ENCODE measurements around the gene SPTAN1.
A peak's percentile ranks its signal among the peaks of the same experiment; 100 is the strongest.
"Not testable (repeated sequence)": the region's sequence is repeated elsewhere in the genome, so short reads cannot be mapped to it uniquely, and the experiment has no call there.

The SPTAN1 gene

GRCh38 chr9:128552153-128552743 is at the start of gene SPTAN1:
Gene SPTAN1, plus strand, starts transcription at chr9:128552587. Its CDS starts 14,154 bp downstream, at chr9:128566741.
- H3K4me3 Mint-ChIP-seq: no peak within 1 kb of the TSS
- peaks cover 27% of the 10 kb centered on the region for H3K4me1 Mint-ChIP-seq
- ATAC-seq: peak; percentile 85
- peak; percentile 96 for DNase-seq
- peak within 1 kb of the TSS; percentile 97 to 99 for H3K27ac Mint-ChIP-seq
- H3K27me3 Mint-ChIP-seq: no peaks in the 10 kb centered on the region
- no peaks in the 10 kb centered on the region for H3K9me3 Mint-ChIP-seq

- H3K27ac Mint-ChIP-seq: peak overlapping the region in 1 of 2 donors; percentile 52
- not testable (repeated sequence) for H3K9me3 Mint-ChIP-seq, DNase-seq, ATAC-seq, H3K27me3 Mint-ChIP-seq
- H3K4me3 Mint-ChIP-seq: peak overlapping the region; percentile 67 to 99
- H3K4me1 Mint-ChIP-seq: peaks cover 21% of the 10 kb centered on the region
These were observed 49.0 kb upstream of the SPTAN1 start for GRCh38 chr9:128503415-128503825.

- Mint-ChIP-seq H3K27ac (no peak overlapping the region), H3K9me3 (no peaks in the 10 kb centered on the region), H3K4me3 (peak overlapping the region; percentile 67 to 99), H3K27me3 (no peaks in the 10 kb centered on the region), H3K4me1 (peaks cover 26% of the 10 kb centered on the region)
- ATAC-seq (no peak), DNase-seq (no peak)
These were observed 48.5 kb upstream of the SPTAN1 start for GRCh38 chr9:128503870-128504269.

GRCh38 chr9:128504485-128505413 is 47.6 kb upstream of the SPTAN1 start, which contains the start of gene GLE1:
Gene GLE1, plus strand, starts transcription at chr9:128504719. Its CDS starts 87 bp downstream, at chr9:128504806.
- peaks cover 34% of the 10 kb centered on the region for H3K4me1 Mint-ChIP-seq
- DNase-seq: peak; percentile 95
- H3K27ac Mint-ChIP-seq: peak within 1 kb of the TSS; percentile 98
- H3K4me3 Mint-ChIP-seq: peak within 1 kb of the TSS; percentile 99 to 100
- H3K9me3 Mint-ChIP-seq: no peaks in the 10 kb centered on the region
- H3K27me3 Mint-ChIP-seq: no peaks in the 10 kb centered on the region
- ATAC-seq: peak; percentile 98

- DNase-seq (no peak), ATAC-seq (no peak)
- Mint-ChIP-seq H3K27ac (peak overlapping the region in 1 of 2 donors; percentile 81), H3K4me1 (peaks cover 34% of the 10 kb centered on the region), H3K9me3 (no peaks in the 10 kb centered on the region), H3K4me3 (peak overlapping the region; percentile 99 to 100), H3K27me3 (no peaks in the 10 kb centered on the region)
These were observed 47.0 kb upstream of the SPTAN1 start for GRCh38 chr9:128505414-128505765.

DNA sequence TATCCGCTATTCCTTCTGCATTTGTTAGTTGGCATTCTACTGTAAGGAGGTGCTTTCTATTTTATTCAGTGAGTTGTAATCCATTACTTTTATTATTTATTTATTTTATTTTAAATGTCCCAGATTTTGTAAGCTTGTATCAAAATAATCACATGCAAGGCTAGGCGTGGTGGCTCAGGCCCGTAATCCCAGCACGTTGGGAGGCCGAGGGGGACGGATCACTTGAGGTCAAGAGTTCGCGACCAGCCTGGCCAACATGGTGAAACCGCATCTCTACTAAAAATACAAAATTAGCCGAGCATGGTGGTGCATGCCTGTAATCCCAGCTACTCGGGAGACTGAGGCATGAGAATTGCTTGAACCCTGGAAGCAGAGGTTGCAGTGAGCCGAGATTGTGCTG is 46.5 kb upstream of the SPTAN1 start:
- ATAC-seq, H3K27me3 Mint-ChIP-seq, DNase-seq, H3K9me3 Mint-ChIP-seq: not testable (repeated sequence)
- H3K27ac Mint-ChIP-seq: peak overlapping the region in 1 of 2 donors; percentile 81
- H3K4me3 Mint-ChIP-seq: peak overlapping the region; percentile 99 to 100
- H3K4me1 Mint-ChIP-seq: peaks cover 34% of the 10 kb centered on the region

- DNase-seq: no peak
- Mint-ChIP-seq H3K4me1 (peaks cover 22% of the 10 kb centered on the region), H3K27me3 (no peaks in the 10 kb centered on the region), H3K4me3 (no peak overlapping the region), H3K9me3 (no peaks in the 10 kb centered on the region), H3K27ac (no peak overlapping the region)
- ATAC-seq: no peak
These were observed 39.6 kb upstream of the SPTAN1 start for GRCh38 chr9:128512820-128513219.

DNA sequence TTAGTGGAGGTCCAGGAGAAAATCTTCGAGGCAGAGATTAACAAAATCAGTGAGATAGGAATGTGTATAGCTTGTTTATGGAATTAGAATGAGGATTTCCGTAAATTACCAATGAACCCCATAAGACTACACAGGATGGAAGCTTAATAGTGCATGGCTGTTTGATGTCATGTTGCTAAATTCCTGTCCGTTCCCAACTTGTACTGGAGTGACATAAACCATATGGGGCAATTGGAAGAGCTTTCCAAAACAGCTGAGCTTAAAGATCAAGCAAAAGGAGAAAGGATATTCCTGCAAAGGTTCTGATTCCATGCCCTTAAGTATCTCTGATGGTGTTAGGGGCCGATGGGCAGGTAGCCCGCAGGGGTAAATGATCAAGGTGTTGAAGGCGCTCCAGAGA is 30.4 kb upstream of the SPTAN1 start:
- no peaks in the 10 kb centered on the region for H3K4me1 Mint-ChIP-seq
- H3K27ac Mint-ChIP-seq: peak overlapping the region in 1 of 2 donors; percentile 37
- no peaks in the 10 kb centered on the region for H3K9me3 Mint-ChIP-seq
- no peak overlapping the region for H3K4me3 Mint-ChIP-seq
- DNase-seq (no peak), ATAC-seq (no peak)
- H3K27me3 Mint-ChIP-seq: no peaks in the 10 kb centered on the region

- no peaks in the 10 kb centered on the region for H3K9me3 Mint-ChIP-seq
- DNase-seq (no peak), ATAC-seq (no peak)
- H3K27me3 Mint-ChIP-seq: no peaks in the 10 kb centered on the region
- no peaks in the 10 kb centered on the region for H3K4me1 Mint-ChIP-seq
- no peak overlapping the region for H3K4me3 Mint-ChIP-seq
- H3K27ac Mint-ChIP-seq: no peak overlapping the region
These were observed 29.0 kb upstream of the SPTAN1 start for GRCh38 chr9:128523199-128523925.

GRCh38 chr9:128526720-128527119 is 25.7 kb upstream of the SPTAN1 start:
- ATAC-seq: no peak
- DNase-seq: no peak
- Mint-ChIP-seq H3K4me3 (no peak overlapping the region), H3K4me1 (no peaks in the 10 kb centered on the region), H3K9me3 (no peaks in the 10 kb centered on the region), H3K27me3 (no peaks in the 10 kb centered on the region), H3K27ac (no peak overlapping the region)

GRCh38 chr9:128528445-128529160 is 23.8 kb upstream of the SPTAN1 start:
- Mint-ChIP-seq H3K9me3 (no peaks in the 10 kb centered on the region), H3K27me3 (no peaks in the 10 kb centered on the region), H3K27ac (peak overlapping the region in 1 of 2 donors; percentile 74), H3K4me1 (no peaks in the 10 kb centered on the region), H3K4me3 (no peak overlapping the region)
- DNase-seq (no peak), ATAC-seq (no peak)

DNA sequence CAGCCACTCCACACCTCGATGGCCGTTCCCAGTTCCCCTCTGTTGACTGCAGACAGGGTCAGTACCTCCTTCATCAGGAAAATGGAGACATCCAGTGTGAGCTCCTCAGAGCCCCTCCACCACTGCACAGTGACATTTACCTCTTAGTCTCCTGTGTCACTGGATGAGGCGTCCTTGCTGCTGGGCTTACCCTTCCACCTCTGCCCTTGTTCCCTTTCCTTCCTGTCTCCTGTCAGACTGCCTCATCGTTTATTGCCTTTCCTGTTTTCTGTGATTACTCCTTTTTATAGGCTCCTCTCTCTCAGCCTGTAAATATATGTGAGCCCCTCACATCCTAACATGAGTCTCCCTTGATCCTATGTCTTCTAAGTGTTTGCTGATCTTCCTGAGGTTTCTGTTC is 23.2 kb upstream of the SPTAN1 start:
- no peaks in the 10 kb centered on the region for H3K27me3 Mint-ChIP-seq
- ATAC-seq: no peak
- H3K9me3 Mint-ChIP-seq: no peaks in the 10 kb centered on the region
- H3K27ac Mint-ChIP-seq: peak overlapping the region in 1 of 2 donors; percentile 15
- no peak for DNase-seq
- no peaks in the 10 kb centered on the region for H3K4me1 Mint-ChIP-seq
- no peak overlapping the region for H3K4me3 Mint-ChIP-seq

DNA sequence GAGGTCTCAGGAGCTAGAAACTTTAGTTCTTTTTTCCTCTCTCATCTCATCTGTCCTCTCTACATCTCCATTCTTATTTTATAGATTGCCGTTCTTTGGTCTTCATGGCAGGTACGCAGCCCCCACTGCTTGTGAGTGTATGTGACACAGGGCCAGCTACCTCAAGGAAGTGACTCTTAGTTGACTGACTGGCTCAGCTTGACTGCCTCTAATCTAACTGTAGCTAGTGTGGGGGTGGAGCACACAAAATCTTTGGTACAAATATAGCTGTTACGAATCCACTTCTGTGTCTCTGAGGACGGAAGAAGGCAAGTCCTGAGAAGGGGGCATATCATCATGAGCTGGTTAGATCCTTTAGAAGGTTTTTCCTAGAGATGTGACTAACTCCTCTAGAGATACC is 19.8 kb upstream of the SPTAN1 start:
- ATAC-seq (no peak), DNase-seq (no peak)
- H3K4me1 Mint-ChIP-seq: no peaks in the 10 kb centered on the region
- H3K4me3 Mint-ChIP-seq: no peak overlapping the region
- no peaks in the 10 kb centered on the region for H3K9me3 Mint-ChIP-seq
- no peak overlapping the region for H3K27ac Mint-ChIP-seq
- H3K27me3 Mint-ChIP-seq: no peaks in the 10 kb centered on the region

DNA sequence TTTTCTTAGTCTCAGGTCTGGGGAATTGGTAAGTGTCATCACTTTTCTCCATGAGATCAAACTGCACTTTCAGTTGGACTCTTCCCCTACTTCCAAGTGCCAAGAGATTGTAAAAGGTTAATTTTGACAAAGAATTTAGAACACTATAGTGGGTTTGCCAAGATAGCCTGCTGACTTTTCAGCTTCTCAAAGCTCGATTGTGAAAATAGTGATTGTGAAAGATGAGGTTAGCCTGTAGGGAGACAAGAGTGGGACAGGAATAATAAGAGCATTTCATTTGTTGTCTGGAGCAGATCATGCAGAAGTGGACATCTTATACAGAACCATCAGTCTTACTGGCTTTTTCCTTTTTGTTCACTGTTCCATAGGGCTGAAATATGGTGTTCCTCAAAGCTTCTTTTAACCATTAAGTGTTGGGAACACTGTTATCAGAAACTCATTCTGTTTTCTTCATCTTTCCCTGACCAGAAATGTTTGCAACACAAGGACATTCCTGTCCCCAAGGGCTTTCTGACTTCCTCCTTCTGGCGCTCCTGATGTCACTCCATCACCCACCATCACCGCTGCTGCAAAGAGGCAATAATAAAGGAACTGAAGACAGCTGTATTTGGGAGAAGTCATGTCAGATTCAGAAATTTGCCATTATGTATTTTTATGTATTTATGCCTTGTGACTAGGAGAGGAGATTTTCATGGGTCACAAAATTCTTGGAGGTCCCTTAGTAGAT is 11.6 kb upstream of the SPTAN1 start:
- DNase-seq: no peak
- Mint-ChIP-seq H3K27ac (no peak overlapping the region), H3K9me3 (no peaks in the 10 kb centered on the region), H3K4me3 (no peak overlapping the region), H3K4me1 (peaks cover 9% of the 10 kb centered on the region), H3K27me3 (no peaks in the 10 kb centered on the region)
- no peak for ATAC-seq

GRCh38 chr9:128546504-128546903 is 5.9 kb upstream of the SPTAN1 start:
- H3K27ac Mint-ChIP-seq: no peak overlapping the region

More at GRCh38 chr9:128546504-128546903, 5.9 kb upstream of the SPTAN1 start:
- no peaks in the 10 kb centered on the region for H3K27me3 Mint-ChIP-seq
- no peaks in the 10 kb centered on the region for H3K9me3 Mint-ChIP-seq
- H3K4me1 Mint-ChIP-seq: peaks cover 21% of the 10 kb centered on the region
- H3K4me3 Mint-ChIP-seq: no peak overlapping the region
- DNase-seq (no peak), ATAC-seq (no peak)
